Osteoblast (primary cell): ENCODE results near the gene FEZF1. TPM values are rescaled to one million over a fixed set of nuclear protein-coding genes. Genes with fewer than 3 reads are reported as not detected.

Source experiments
- DNase-seq: peaks from one replicate; pipeline ENCODE4 v3.0.0; 2011; ENCODE audit warnings: low spot score, mixed read lengths; ENCODE audit not compliant: insufficient read length; ENCODE audit errors: missing footprints
- H2AFZ ChIP-seq: 2 replicates; pipeline ENCODE4 v1.6.0; 2011; ENCODE audit warnings: mild to moderate bottlenecking, low read length
- H3K27ac ChIP-seq: 2 replicates; pipeline ENCODE4 v1.5.1; 2011; ENCODE audit warnings: mild to moderate bottlenecking, low read depth, low read length, moderate library complexity
- H3K27me3 ChIP-seq: 2 replicates; pipeline ENCODE4 v1.6.0; 2012; ENCODE audit warnings: mild to moderate bottlenecking, control low read depth, inconsistent platforms, low read length, moderate library complexity; ENCODE audit not compliant: insufficient read depth
- H3K36me3 ChIP-seq: 2 replicates; pipeline ENCODE4 v1.5.1; 2011; ENCODE audit warnings: mild to moderate bottlenecking, low read length, control low read depth, moderate library complexity; ENCODE audit not compliant: insufficient read depth
- H3K4me1 ChIP-seq: 2 replicates; pipeline ENCODE4 v1.5.1; 2011; ENCODE audit warnings: mild to moderate bottlenecking, low read length, control low read depth, moderate library complexity; ENCODE audit not compliant: insufficient read depth
- H3K4me2 ChIP-seq: 2 replicates; pipeline ENCODE4 v1.6.0; 2011; ENCODE audit warnings: mild to moderate bottlenecking, low read length; ENCODE audit not compliant: insufficient read depth
- H3K4me3 ChIP-seq: fragments of 200-600 bp; sonication (generic); 3 replicates; pipeline ENCODE4 v1.5.1; 2012; ENCODE audit warnings: mild to moderate bottlenecking, low read length, inconsistent platforms; ENCODE audit not compliant: insufficient read depth
- H3K79me2 ChIP-seq: 2 replicates; pipeline ENCODE4 v1.6.0; 2012; ENCODE audit warnings: mild to moderate bottlenecking, low read length, control low read depth, inconsistent platforms; ENCODE audit not compliant: insufficient read depth
- H3K9me3 ChIP-seq: 2 replicates; pipeline ENCODE4 v1.5.1; 2011; ENCODE audit warnings: low read depth, low read length, control low read depth
- H4K20me1 ChIP-seq: 2 replicates; pipeline ENCODE4 v1.6.0; 2012; ENCODE audit warnings: mild to moderate bottlenecking, low read length, control low read depth; ENCODE audit not compliant: insufficient read depth
- total RNA-seq: library from RNA; depleted of rRNA; stranded (reverse); fragments of >200 nt; gene quantifications from 2 replicates; pipeline ENCODE4 v1.2.3, GENCODE V29; 2012
- TF ChIP-seq, protein P1 (sequence below): IDR thresholded peaks from 2 replicates; pipeline ENCODE4 v1.5.1; 2011; ENCODE audit warnings: mild to moderate bottlenecking, low read depth, low read length, moderate library complexity; ENCODE audit errors: extremely low read depth

The FEZF1 gene
- total RNA-seq, 1 donor: not detected

DNA sequence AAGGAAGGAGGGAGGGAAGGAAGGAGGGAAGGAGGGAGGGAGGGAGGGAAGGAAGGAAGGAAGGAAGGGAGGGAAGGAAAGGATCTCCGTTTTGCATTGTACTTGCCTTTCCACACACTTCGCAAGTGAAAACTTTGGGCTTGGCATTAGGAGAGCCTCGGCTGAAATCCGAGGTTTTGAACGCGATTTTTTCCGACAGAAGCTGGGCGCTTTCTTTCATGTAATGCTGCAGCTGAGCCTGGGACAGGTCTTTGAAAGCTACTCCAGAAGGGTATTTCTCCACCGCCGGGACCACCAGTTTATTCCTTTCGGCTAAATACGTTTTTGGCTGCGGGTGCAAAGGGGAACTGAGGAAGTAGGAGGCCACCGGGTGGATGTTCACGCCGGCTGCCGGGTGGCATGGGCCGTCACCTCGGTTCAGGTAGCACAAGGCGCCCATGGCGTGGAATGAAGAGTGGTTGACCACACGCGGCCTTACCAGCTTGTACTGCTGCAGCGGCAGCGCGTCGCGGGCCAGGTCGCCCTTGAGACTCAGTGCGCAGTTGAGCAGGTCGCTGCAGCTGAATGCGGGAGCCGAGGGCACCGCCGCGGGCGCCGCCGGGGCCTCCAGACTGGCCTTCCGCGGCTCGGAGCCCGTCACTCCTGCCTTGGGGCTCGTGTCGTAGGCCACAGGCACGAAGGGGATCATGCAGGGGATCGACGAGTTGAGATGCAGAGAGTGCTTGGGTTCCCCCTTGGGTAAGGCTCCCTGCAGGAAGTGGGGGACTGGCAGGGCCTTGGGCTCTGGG lies 825 bp downstream of the FEZF1 start:
- peak; percentile 39 for DNase-seq
- Histone ChIP-seq H3K4me1 (no peaks in the 10 kb centered on the region), H2AFZ (no peak overlapping the region), H3K4me3 (no peak overlapping the region), H3K9me3 (no peaks in the 10 kb centered on the region), H3K27ac (no peak overlapping the region), H3K4me2 (no peak overlapping the region), H4K20me1 (no peaks in the 10 kb centered on the region), H3K79me2 (no peaks in the 10 kb centered on the region), H3K27me3 (peaks cover 98% of the 10 kb centered on the region), H3K36me3 (no peaks in the 10 kb centered on the region)
- TF ChIP-seq, protein P1, sequence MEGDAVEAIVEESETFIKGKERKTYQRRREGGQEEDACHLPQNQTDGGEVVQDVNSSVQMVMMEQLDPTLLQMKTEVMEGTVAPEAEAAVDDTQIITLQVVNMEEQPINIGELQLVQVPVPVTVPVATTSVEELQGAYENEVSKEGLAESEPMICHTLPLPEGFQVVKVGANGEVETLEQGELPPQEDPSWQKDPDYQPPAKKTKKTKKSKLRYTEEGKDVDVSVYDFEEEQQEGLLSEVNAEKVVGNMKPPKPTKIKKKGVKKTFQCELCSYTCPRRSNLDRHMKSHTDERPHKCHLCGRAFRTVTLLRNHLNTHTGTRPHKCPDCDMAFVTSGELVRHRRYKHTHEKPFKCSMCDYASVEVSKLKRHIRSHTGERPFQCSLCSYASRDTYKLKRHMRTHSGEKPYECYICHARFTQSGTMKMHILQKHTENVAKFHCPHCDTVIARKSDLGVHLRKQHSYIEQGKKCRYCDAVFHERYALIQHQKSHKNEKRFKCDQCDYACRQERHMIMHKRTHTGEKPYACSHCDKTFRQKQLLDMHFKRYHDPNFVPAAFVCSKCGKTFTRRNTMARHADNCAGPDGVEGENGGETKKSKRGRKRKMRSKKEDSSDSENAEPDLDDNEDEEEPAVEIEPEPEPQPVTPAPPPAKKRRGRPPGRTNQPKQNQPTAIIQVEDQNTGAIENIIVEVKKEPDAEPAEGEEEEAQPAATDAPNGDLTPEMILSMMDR: no peak

DNA sequence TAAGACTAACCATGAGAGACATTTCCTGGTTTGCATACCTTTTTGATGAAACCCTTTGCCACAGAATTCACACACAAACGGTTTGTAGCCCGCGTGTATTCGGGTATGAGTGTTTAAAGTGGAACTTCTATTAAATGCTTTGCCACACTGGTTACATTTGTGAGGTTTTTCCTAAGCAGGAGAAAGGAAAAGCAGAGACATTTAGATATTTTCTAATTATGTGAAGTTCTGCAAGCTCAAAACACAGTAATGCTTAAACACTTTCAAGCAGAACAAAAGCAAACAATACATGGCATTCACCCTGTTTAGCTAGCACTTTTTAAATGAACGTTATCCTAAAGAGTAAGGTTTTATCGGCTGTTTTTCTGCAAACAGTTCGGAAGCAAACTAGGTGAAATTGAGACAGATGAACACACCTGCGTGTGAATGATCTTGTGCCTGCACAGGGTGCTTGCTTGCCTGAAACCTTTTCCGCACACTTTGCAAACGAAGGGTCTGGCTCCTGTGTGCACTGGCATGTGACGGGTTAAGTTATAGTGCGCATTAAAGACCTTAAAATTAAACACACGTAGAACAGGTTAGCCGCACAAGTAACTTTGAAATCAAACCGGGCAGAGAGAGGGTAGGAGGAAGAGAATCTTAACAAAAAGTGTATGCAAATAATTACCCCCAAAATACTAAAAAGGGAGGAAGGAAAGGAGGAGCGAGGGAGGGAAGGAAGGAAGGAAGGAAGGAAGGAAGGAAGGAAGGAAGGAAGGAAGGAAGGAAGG lies 1.6 kb downstream of the FEZF1 start:
- H3K4me1 ChIP-seq: no peaks in the 10 kb centered on the region
- no peak overlapping the region for H2AFZ ChIP-seq
- no peak overlapping the region for H3K27ac ChIP-seq
- TF ChIP-seq, protein P1: no peak
- H3K79me2 ChIP-seq: no peaks in the 10 kb centered on the region
- DNase-seq: peak; percentile 42
- no peaks in the 10 kb centered on the region for H3K9me3 ChIP-seq
- H3K4me2 ChIP-seq: no peak overlapping the region
- no peaks in the 10 kb centered on the region for H3K36me3 ChIP-seq
- H4K20me1 ChIP-seq: no peaks in the 10 kb centered on the region
- H3K4me3 ChIP-seq: no peak overlapping the region
- peaks cover 98% of the 10 kb centered on the region for H3K27me3 ChIP-seq

DNA sequence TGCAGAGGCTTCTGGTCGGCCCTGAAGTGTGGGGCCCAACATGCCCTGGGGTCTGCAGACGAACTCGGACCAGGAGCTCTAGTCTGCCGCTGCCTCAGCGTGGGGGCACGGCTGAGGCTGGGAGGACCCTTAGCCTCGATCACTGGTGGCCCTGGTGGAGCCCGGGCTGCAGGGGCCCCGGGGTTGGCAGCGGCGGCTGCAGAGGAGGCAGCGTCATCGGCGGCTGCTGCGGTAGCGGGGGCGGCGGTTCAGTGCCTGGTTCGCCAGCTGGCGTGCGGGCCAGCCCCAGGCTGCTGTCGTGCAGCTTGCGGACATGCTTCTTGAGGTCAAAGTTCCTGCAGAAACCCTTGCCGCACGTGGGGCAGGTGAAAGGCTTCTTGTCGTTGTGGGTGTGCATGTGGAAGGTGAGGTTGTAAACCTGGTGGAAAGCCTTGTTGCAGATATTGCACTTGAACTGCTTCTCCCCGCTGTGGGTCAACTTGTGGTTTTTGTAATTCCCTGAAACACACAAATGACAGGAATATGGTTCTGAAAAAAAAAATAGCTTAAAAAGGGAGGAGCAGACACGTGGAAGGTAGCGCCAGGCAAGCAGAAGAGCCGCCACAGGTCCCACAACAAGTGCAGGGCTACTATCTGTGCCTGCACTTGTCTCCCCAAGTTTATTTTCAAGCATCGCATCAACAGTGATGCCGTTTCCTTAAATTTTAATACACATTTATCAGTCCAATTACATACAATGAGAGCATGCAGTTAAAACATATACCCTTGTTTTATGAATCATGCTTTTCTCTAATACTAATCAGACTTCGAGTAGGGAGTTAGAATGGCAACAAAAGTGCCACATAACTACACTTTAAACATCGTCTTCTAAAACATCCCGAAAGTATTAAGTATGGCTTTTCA lies 2.4 kb downstream of the FEZF1 start:
- no peak overlapping the region for H3K4me2 ChIP-seq
- H3K4me3 ChIP-seq: no peak overlapping the region
- H3K27ac ChIP-seq: no peak overlapping the region
- no peaks in the 10 kb centered on the region for H3K9me3 ChIP-seq
- DNase-seq: peak; percentile 81
- TF ChIP-seq, protein P1: no peak
- H3K79me2 ChIP-seq: no peaks in the 10 kb centered on the region
- peaks cover 94% of the 10 kb centered on the region for H3K27me3 ChIP-seq
- no peak overlapping the region for H2AFZ ChIP-seq
- H3K36me3 ChIP-seq: no peaks in the 10 kb centered on the region
- no peaks in the 10 kb centered on the region for H4K20me1 ChIP-seq
- H3K4me1 ChIP-seq: no peaks in the 10 kb centered on the region
